HG02938 (cell line): ENCODE measurements around the gene EREG.

Experiments used
- ATAC-seq: cut with Tn5 transposase; IDR thresholded peaks from one replicate; pipeline ENCODE4 v1.9.1; 2021; ENCODE audit warnings: mild to moderate bottlenecking, moderate library complexity; ENCODE audit not compliant: unreplicated experiment

EREG gene

DNA sequence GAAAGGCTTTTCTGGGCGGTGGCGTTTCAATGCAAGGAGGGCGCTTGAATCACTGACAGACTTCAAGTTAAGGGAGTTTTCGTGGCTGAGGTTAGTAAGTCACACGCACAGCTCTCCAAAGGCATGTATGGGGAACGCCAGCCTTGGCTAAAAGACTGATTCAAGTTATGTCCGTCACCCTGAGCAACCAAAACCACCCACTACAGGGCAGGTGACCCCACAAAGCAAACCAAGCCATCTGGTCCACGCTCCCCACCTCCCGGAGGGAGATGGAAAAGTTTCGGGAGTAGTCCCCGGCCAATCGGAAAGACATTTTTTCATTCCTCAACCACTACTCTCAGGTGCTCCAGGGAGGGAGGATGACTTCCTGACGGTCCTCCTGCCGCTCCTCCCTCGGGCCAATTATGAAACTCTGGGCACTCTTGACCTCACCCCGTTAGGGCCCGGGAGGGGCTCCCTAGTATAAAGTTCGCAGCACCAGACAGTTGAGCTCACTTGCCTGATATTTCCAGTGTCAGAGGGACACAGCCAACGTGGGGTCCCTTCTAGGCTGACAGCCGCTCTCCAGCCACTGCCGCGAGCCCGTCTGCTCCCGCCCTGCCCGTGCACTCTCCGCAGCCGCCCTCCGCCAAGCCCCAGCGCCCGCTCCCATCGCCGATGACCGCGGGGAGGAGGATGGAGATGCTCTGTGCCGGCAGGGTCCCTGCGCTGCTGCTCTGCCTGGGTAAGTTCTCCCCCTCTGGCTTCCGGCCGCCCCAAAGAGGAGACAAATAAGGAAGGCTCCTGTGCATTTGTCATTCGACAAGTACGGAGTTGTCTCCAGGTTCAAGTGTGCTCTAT, at the start of gene EREG:
Gene EREG, plus strand, starts transcription at position 494 of the 840 bp plus-strand sequence. Its CDS starts 164 bp downstream, at position 658.
- peak; percentile 55 for ATAC-seq

- no peak for ATAC-seq
These were observed 49.6 kb upstream of the EREG start for GRCh38 chr4:74315376-74315775.

DNA sequence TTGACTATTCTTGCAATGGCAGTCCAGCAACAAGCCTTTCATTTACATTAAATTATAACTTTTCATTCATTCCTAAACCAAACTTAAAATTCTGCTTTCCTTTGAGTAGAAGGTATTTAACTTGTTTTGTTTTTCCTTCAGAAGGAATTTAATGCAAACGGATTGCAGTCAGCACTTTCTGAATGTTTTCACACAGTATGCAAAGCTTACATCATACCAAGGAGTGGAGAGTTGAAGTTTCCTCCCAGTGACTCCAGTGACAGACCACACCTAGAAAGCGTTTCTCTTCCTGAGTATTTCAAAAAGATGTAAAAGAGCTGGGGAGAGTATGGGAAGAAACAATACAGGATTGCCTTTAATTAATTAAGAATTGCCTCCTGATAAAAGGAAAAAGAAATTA, 48.5 kb upstream of the EREG start:
- ATAC-seq = no peak

DNA sequence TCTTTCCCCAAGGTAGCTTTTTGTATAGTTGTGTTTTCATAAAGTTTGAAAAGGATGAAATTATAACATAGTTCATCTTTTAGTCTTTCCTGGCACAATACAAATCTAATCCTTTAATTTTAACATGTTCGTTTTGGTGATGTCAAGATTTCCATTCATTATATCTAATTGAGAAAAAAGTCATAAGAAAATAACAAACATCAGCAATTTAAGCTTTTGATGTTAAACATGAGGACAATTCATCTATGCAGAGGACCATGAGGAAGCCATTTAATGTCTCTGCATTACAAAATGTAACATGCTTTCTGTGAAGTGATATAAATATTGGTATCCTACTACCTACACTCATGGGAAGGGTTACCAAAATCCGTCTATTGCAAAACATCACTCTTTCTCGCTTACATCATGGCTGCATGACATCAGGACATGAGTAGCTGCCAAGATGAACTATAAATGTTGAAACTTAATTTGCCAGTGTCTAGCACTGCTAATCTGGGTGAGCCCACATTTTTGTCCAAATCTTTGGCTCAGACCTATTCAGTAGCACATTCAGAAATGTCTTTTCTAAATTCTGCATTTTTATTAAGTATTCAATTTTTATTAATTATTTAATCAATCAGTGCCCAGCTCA, 47.2 kb upstream of the EREG start:
- ATAC-seq = no peak

- ATAC-seq = no peak
These were observed 46.7 kb upstream of the EREG start for GRCh38 chr4:74318276-74318675.

GRCh38 chr4:74319470-74319869, 45.5 kb upstream of the EREG start:
- no peak for ATAC-seq

DNA sequence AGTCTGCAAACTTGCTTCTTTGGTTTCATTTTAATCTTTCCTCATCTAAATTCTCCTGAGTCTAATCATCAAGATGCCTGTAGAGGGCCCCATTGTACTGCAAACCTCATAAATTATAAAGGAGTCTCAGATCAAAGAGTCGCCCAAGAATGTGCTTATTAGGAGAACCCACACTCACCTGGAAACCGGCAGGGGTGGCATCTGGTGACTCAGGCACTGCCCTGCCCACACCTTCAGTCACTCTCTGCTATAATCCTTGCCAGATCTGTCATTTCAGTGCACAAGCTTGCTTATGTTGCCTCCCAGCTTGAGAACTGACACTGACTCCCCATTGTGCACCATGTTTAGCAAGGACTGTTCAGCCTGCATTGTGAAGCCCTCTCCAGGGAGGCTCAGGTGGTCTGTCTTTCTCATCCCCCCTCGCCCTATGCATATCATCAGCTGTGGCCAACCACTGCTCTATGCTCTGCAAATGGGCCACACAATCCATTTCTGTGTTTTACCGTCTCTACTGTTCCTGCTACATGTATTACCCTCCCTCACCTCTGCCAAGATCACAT, 44.3 kb upstream of the EREG start:
- peak; percentile 65 for ATAC-seq

GRCh38 chr4:74322301-74322700, 42.6 kb upstream of the EREG start:
- ATAC-seq = no peak

- ATAC-seq = no peak
These were observed 41.3 kb upstream of the EREG start for GRCh38 chr4:74323663-74324062.

DNA sequence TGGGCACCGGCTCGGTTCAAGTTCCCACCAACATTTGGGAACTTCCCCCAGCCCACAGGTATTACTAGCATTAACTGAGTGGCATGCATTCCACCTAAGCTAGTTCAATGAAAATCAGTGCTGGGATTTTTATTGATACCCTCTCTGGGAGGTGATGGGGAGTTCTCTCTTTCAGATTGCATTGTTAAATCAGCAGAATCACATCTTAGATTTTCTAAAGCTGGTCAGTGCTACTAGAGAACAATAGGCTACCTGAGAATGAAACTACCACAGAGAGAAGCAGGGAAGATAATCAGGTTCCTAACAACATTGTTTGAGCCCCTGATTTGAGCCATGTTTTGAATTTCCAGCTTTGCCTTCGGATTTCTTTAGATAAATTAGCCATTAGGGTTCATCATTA, 40.7 kb upstream of the EREG start:
- ATAC-seq = no peak

GRCh38 chr4:74325886-74326285, 39.1 kb upstream of the EREG start:
- ATAC-seq = no peak

DNA sequence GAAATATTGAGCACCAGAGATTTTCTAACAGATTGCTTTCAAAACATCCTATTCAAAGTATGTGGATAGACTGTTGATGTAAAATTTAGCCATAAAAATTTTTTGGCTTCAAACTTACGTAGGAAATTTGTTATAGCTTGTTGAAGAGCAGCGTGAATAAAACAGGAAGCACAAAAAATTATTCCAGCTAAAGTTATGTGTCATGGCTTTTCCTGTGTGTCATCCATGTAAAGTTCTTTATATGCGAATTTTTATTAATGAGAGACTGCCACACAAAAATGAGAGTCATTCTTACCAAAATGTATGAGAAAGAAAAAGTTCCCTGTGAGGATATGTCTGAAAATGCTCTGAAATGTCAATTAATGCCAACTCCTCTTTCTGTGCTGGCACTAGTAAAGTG, 37.2 kb upstream of the EREG start:
- no peak for ATAC-seq

DNA sequence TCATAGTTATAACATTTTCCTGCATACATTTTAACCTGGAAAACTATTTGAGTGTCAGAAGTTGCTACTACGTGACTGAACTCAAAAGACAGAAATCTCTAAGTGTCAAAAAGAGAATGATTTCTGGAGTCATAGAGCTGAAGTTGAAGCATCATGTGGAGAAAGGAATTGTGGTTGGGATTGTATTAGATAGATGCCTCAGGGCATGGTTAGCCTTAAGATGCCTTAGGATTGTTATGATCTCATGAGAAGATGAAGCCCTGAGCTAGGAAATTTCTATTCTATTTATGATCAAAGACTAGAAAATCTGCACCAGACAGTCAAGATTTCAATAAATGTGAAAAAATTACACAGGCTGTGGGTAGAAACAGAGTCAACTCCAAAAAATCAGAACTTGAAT, 36.4 kb upstream of the EREG start:
- no peak for ATAC-seq

- no peak for ATAC-seq
These were observed 35.6 kb upstream of the EREG start for GRCh38 chr4:74329307-74329706.

DNA sequence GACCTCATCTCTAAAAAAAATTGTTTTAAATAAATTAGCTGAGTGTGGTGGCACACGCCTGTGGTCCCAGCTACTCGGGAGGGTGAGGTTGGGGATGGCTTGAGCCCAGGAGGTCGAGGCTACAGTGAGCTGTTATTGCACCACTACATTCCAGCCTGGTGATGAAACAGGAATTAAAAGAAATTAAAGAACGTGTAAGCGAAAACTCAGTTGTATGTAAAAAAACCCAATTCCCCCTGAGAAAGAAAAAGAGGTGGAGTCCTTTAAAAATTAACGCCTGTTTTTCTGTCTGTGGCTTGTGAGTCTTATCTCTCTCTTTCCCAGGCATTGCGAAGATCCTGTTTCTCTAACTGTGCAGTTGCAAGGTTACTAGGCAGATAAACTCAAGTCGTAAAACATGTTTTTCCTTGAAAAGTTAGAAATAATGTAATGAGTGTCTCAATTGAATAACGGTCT, 34.6 kb upstream of the EREG start:
- no peak for ATAC-seq

DNA sequence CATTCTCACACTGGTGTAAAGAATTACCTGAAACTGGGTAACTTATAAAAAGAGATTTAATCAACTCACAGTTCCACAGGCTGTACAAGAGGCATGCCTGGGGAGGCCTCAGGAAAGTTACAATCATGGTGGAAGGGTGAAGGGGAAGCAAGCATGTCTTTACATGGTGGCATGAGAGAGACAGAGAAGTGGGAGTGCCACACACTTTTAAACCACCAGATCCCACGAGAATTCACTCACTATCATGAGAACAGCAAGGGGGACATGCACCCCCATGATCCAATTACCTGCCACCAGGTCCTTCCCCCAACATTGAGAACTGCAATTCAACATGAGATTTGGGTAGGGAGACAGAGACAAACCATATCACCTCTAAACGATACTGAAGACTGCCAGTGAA, 33.7 kb upstream of the EREG start:
- no peak for ATAC-seq

DNA sequence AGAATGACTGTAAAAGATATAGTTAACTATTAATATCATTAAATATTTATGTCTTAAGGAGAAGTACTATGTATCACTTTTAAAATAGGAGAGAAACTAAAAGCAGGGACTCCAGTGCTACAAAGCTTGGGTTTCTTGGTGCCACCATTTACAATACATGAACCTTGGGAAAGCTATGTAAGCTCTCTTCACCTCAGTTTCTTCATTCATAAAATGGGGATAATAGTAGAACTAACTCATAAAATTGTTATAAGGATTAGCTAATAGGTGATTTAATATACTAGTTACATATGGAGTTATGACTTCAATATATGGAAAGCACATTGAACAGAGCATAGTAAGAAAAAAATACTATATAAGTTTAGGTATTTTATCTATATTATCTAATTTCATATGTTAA, 33.0 kb upstream of the EREG start:
- no peak for ATAC-seq

DNA sequence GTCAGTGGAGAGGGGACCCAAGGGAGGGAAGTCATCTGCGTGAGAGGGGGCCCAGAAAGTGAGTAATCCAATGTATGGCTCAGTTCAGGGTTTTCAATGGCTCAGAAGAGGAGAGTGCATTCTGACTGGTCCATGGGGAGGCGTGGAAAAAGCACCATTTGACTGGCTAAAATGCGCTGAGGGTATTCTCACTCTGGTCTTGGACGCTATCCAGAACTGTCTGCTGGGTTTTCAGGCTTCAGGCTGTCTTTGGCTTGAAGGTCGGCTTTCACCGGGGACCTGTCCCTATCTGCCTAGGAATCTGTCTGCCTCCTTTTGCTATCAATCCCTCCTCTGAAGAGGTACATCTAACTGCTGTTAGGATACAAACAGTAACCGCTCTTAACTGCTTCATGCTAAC, 30.3 kb upstream of the EREG start:
- no peak for ATAC-seq

GRCh38 chr4:74335341-74336021, 29.5 kb upstream of the EREG start:
- ATAC-seq = peak; percentile 83

- no peak for ATAC-seq
These were observed 26.1 kb upstream of the EREG start for GRCh38 chr4:74338792-74339333.

- no peak for ATAC-seq
These were observed 25.4 kb upstream of the EREG start for GRCh38 chr4:74339501-74339900.
